Stimulated activated naive B cell treated with anti-CD40 and anti-IgM and Interleukin-4, amounts not matched to agents 10 μg/mL and 1 μg/mL and 100 μg/mL, for 72 hours (primary cell): ENCODE measurements around the gene IL12RB1.
"Not testable (repeated sequence)": the region's sequence is repeated elsewhere in the genome, so short reads cannot be mapped to it uniquely, and the experiment has no call there.

ENCODE experiments used
- ATAC-seq, 2 donors: fragments of 150-1000 bp; cut with Tn5 transposase; replicated peaks; 2 replicates each; pipeline ENCODE4 v1.10.0; 2021; ENCODE audit warnings: moderate library complexity in 1 of 2
- DNase-seq: peaks from one replicate; pipeline ENCODE4 v3.0.0; 2021
- H3K27ac Mint-ChIP-seq: one replicate; pipeline ENCODE4 v1.8.0; 2022; ENCODE audit warnings: mild to moderate bottlenecking, mixed read lengths
- H3K27me3 Mint-ChIP-seq, 2 donors: one replicate each; pipeline ENCODE4 v1.8.0; 2022; ENCODE audit warnings: mixed read lengths in 2 of 2
- H3K36me3 Mint-ChIP-seq, 2 donors: one replicate each; pipeline ENCODE4 v1.8.0; 2022; ENCODE audit warnings: mixed read lengths in 2 of 2, mild to moderate bottlenecking in 1 of 2
- H3K4me1 Mint-ChIP-seq, 2 donors: one replicate each; pipeline ENCODE4 v1.8.0; 2022; ENCODE audit warnings: mixed read lengths in 2 of 2, mild to moderate bottlenecking in 1 of 2
- H3K4me3 Mint-ChIP-seq, 2 donors: one replicate each; pipeline ENCODE4 v1.8.0; 2022; ENCODE audit warnings: mild to moderate bottlenecking in 2 of 2, mixed read lengths in 2 of 2, moderate library complexity in 1 of 2
- H3K9me3 Mint-ChIP-seq, 2 donors: one replicate each; pipeline ENCODE4 v1.8.0; 2022; ENCODE audit warnings: mixed read lengths in 2 of 2, mild to moderate bottlenecking in 1 of 2

IL12RB1 gene

GRCh38 chr19:18059297-18059696 is 27.4 kb downstream of the IL12RB1 start:
- no peak overlapping the region for H3K4me3 Mint-ChIP-seq
- peaks cover 12 to 27% of the 10 kb centered on the region in 2 donors for H3K4me1 Mint-ChIP-seq
- DNase-seq (no peak), ATAC-seq (no peak)
- no peak overlapping the region for H3K27ac Mint-ChIP-seq
- H3K27me3 Mint-ChIP-seq: no peaks in the 10 kb centered on the region
- H3K36me3 Mint-ChIP-seq: peaks cover 23 to 34% of the 10 kb centered on the region in 2 donors
- no peaks in the 10 kb centered on the region for H3K9me3 Mint-ChIP-seq

DNA sequence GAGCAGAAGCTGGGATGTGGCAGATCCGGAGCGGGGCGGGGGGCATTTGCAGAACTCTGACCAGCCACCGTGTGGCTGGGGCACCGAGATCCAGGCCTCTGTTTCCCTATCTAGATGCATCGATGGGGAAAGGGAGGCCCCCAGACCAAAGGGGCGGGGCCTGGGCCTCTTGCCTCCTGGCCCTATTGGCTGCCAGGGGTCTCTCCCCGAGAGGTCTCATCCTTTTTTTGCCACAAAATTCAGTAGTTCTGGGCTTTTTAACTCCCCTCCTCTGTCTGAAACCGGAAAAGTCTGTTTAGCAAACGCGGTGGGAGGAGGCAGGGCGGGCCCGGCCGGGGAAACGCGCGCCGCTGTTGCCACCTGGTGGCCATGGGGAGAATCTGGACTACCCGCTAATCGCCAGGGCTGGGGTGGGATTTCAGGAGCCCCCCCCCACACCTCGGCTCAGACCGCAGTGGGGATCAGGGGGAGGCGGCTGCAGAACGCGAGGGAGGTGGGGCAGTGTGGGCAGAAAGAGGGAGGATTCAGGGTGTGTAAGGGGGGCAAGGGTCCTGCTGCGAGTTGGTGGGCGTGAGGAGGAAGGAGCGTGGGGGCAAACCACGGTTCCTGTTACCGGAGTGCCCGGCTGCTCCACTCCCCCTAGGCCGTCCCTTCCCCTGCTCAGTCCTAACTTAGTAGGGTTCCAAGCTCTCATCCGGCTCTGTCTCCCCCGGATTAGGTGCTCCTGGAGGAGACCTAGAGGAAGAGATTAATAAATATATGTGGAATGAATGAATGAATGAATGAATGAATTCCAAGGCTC is 28.3 kb downstream of the IL12RB1 start:
- Mint-ChIP-seq H3K36me3 (peaks cover 18 to 30% of the 10 kb centered on the region in 2 donors), H3K9me3 (no peaks in the 10 kb centered on the region), H3K4me3 (peak overlapping the region; percentile 63 to 84), H3K4me1 (peaks cover 10 to 24% of the 10 kb centered on the region in 2 donors), H3K27me3 (no peaks in the 10 kb centered on the region), H3K27ac (peak overlapping the region; percentile 79)
- ATAC-seq (peak; percentile 88 to 91), DNase-seq (peak; percentile 71)

- Mint-ChIP-seq H3K4me3 (peak overlapping the region in 1 of 2 donors; percentile 84), H3K4me1 (peaks cover 10 to 20% of the 10 kb centered on the region in 2 donors), H3K27ac (peak overlapping the region; percentile 37)
Measured at GRCh38 chr19:18057557-18057956, 29.2 kb downstream of the IL12RB1 start.

DNA sequence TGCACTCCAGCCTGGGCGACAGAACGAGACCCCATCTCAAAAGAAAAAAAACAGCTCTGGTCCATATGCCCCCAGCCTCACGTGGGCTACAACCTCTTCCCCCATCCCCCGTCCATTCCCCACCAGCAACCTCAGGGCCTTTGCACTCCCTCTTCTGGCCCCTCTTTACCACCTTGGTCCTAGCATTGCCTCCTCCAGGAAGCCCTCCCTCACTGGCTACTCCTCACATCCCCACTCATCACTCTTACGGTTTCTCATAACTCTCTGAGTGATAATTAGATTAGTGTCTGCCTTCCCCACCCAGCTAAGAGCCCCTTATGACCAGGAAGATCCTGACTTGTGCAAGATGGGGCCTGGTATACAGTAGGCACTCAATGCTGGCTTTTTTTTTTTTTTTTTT is 30.8 kb downstream of the IL12RB1 start:
- no peak overlapping the region for H3K4me3 Mint-ChIP-seq

More at GRCh38 chr19:18057557-18057956, 29.2 kb downstream of the IL12RB1 start:
- ATAC-seq: no peak
- H3K9me3 Mint-ChIP-seq: no peaks in the 10 kb centered on the region
- H3K27me3 Mint-ChIP-seq: no peaks in the 10 kb centered on the region
- H3K36me3 Mint-ChIP-seq: peaks cover 15 to 26% of the 10 kb centered on the region in 2 donors
- DNase-seq: no peak

GRCh38 chr19:18053576-18054219 is 33.0 kb downstream of the IL12RB1 start:
- DNase-seq (no peak), ATAC-seq (no peak)
- H3K27ac Mint-ChIP-seq: no peak overlapping the region
- no peaks in the 10 kb centered on the region for H3K9me3 Mint-ChIP-seq
- H3K4me3 Mint-ChIP-seq: no peak overlapping the region
- H3K27me3 Mint-ChIP-seq: no peaks in the 10 kb centered on the region
- H3K36me3 Mint-ChIP-seq: peaks cover 3 to 4% of the 10 kb centered on the region in 2 donors
- peaks cover 20 to 27% of the 10 kb centered on the region in 2 donors for H3K4me1 Mint-ChIP-seq

More for the DNA sequence above, 30.8 kb downstream of the IL12RB1 start:
- Mint-ChIP-seq H3K27me3 (no peaks in the 10 kb centered on the region), H3K9me3 (no peaks in the 10 kb centered on the region), H3K36me3 (peaks cover 10 to 17% of the 10 kb centered on the region in 2 donors), H3K4me1 (peaks cover 12 to 19% of the 10 kb centered on the region in 2 donors), H3K27ac (peak overlapping the region; percentile 75)
- no peak for DNase-seq
- ATAC-seq: no peak

DNA sequence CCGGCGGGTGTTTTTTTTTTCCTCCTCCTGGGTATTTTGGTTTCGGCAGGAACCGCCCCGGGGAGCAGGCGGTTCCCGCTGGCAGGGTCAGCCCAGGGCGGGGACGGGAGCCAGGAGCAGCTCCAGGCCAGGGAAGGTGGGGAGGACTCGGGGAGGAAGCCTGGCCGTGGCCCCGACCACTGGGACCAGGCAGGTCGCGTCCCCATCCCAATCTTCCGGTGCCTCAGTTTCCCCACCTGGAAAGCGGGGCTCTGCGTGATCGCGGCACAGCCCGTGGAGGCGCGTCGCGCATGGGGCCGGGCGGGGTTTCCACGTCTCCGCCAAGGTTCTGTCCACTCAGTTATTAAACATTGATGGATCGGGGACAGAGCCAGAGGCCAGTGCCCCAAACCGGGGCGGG is 34.8 kb downstream of the IL12RB1 start:
- DNase-seq (no peak), ATAC-seq (no peak)
- Mint-ChIP-seq H3K27me3 (no peaks in the 10 kb centered on the region), H3K9me3 (no peaks in the 10 kb centered on the region), H3K4me1 (peaks cover 16 to 17% of the 10 kb centered on the region in 2 donors), H3K36me3 (no peaks in the 10 kb centered on the region), H3K4me3 (no peak overlapping the region), H3K27ac (no peak overlapping the region)

GRCh38 chr19:18049385-18049784 is 37.3 kb downstream of the IL12RB1 start:
- Mint-ChIP-seq H3K4me1 (peaks cover 31 to 42% of the 10 kb centered on the region in 2 donors), H3K36me3 (no peaks in the 10 kb centered on the region), H3K9me3 (no peaks in the 10 kb centered on the region), H3K27ac (peak overlapping the region; percentile 79), H3K27me3 (no peaks in the 10 kb centered on the region), H3K4me3 (no peak overlapping the region)
- ATAC-seq (no peak), DNase-seq (no peak)

DNA sequence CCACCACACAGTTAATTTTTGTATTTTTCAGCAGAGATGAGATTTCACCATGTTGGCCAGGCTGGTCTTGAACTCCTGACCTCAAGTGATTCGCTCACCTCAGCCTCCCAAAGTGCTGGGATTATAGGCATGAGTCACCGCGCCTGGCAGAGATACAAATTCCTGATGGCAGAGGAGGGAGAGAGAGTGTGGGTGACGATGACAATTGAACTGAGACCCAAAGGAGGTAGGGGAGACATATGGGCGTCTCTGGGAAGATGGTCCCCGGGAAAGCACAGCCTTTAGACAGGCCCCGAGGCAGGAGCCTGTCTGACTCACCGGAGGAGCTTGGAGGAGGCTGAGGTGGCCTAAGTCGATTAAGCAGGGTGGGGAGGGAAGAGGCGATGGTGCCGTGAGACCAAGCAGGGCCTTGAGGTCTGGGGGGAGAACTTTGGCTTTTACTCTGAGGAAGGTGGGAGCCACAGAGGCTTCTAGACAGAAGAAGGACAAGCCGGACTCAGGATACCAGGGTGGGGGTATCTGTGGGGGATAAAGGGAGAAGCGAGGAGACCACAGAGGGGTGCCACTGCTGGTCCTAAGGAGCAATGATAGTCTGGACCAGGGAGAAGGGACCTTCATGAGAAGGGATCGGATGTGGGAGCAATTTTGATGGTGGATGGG is 40.5 kb downstream of the IL12RB1 start:
- no peaks in the 10 kb centered on the region for H3K27me3 Mint-ChIP-seq
- H3K36me3 Mint-ChIP-seq: peaks cover 0 to under 1% of the 10 kb centered on the region in 2 donors
- no peak for DNase-seq
- H3K9me3 Mint-ChIP-seq: peaks cover 0 to under 1% of the 10 kb centered on the region in 2 donors
- peak overlapping the region; percentile 96 for H3K27ac Mint-ChIP-seq
- no peak overlapping the region for H3K4me3 Mint-ChIP-seq
- ATAC-seq: no peak
- H3K4me1 Mint-ChIP-seq: peaks cover 44 to 66% of the 10 kb centered on the region in 2 donors

DNA sequence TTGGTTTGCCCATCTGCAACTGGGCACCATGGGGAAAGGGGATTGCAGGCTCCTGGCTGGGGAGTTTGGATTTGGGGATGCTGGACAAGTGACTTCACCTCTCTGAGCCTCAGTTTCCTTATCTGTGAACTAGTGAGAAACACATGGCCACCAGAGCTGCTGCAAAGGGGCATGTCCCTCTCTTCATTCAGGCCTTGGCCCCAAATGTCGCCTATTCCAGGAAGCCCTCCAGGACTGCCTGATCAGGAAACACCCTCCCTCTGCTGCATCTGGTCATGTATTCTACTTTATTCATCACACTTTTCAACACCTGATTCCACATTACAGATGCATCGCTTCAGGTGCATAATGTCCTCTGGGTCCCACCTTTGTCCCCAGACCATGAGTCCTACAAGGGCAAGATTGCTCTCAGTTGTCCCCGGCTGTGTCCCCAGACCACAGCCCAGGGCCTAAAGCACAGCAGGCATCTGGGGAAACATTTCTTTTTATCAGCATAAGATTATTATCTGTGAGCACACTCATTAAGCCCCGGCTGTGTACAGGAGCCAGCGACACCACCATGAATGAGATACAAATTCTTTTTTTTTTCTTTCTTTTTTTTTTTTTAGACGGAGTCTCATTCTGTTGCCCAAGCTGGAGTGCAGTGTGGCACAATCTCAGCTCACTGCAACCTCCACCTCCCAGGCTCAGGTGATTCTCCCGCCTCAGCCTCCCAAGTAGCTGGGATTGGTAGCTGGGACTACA is 41.3 kb downstream of the IL12RB1 start:
- Mint-ChIP-seq H3K27me3 (no peaks in the 10 kb centered on the region), H3K27ac (peak overlapping the region; percentile 96), H3K4me3 (peak overlapping the region; percentile 62 to 76), H3K9me3 (peaks cover 0 to 5% of the 10 kb centered on the region in 2 donors), H3K36me3 (peaks cover 0 to 3% of the 10 kb centered on the region in 2 donors), H3K4me1 (peaks cover 40 to 66% of the 10 kb centered on the region in 2 donors)
- ATAC-seq: peak; percentile 3 to 8
- DNase-seq: no peak

DNA sequence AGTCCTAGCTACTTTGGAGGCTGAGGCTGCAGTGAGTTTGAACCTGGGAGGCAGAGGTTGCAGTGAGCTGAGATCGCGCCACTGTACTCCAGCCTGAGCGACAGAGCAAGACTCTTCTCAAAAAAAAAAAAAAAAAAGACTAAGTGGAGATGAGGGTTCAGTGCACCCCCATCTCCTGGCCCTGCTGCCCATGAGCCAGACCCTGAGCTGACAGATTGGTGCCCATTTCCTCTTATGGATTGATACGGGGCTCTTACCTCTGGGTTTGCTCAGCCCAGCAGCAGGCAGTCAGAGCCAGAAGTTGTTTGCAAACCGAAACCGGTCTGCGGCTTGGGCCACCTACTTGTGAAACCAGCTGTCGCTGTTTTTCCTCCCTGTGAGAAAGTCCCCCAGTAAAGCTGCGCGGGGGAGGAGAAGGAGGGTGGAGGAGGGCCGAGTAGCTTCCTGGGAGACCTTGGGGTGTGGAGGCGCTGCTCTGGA is 41.9 kb downstream of the IL12RB1 start:
- Mint-ChIP-seq H3K4me3 (peak overlapping the region; percentile 62 to 76), H3K36me3 (peaks cover 0 to 3% of the 10 kb centered on the region in 2 donors), H3K27ac (peak overlapping the region; percentile 96), H3K9me3 (peaks cover 0 to 5% of the 10 kb centered on the region in 2 donors), H3K4me1 (peaks cover 35 to 59% of the 10 kb centered on the region in 2 donors), H3K27me3 (no peaks in the 10 kb centered on the region)
- ATAC-seq (peak; percentile 97 to 98), DNase-seq (peak; percentile 93)

DNA sequence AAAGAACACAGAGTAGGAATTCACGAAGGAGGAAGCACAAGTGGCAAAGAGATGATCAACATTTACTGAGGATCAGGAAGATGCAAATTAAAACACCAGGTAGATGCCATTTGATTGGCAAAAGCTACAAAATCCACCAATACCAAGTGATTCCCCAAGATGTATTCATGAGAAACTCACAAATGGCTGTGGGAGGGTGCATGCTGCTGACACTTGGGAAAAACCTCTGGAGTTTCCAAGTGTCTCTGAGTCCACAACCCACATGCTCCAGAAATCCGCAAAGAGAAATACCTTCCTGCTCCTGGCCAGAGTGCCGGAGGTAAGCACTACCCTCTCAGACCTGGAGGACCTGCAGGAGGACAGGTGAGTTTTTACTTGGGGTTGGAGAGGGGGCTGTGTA is 43.1 kb downstream of the IL12RB1 start:
- H3K9me3 Mint-ChIP-seq: peaks cover 0 to 5% of the 10 kb centered on the region in 2 donors
- DNase-seq (no peak), ATAC-seq (no peak)
- H3K4me1 Mint-ChIP-seq: peaks cover 34 to 58% of the 10 kb centered on the region in 2 donors
- H3K27me3 Mint-ChIP-seq: no peaks in the 10 kb centered on the region
- H3K36me3 Mint-ChIP-seq: peaks cover 0 to 3% of the 10 kb centered on the region in 2 donors
- H3K27ac Mint-ChIP-seq: peak overlapping the region; percentile 80
- H3K4me3 Mint-ChIP-seq: peak overlapping the region in 1 of 2 donors; percentile 8

- Mint-ChIP-seq H3K4me1 (peaks cover 25 to 47% of the 10 kb centered on the region in 2 donors), H3K9me3 (peaks cover 0 to 5% of the 10 kb centered on the region in 2 donors), H3K4me3 (no peak overlapping the region), H3K36me3 (peaks cover 0 to 3% of the 10 kb centered on the region in 2 donors), H3K27ac (no peak overlapping the region), H3K27me3 (no peaks in the 10 kb centered on the region)
- ATAC-seq: no peak
- DNase-seq: no peak
Measured at GRCh38 chr19:18041054-18041453, 45.7 kb downstream of the IL12RB1 start.

- not testable (repeated sequence) for H3K4me3 Mint-ChIP-seq, H3K9me3 Mint-ChIP-seq, DNase-seq, H3K27me3 Mint-ChIP-seq, H3K27ac Mint-ChIP-seq, ATAC-seq, H3K36me3 Mint-ChIP-seq
- H3K4me1 Mint-ChIP-seq: peaks cover 12 to 24% of the 10 kb centered on the region in 2 donors
Measured at GRCh38 chr19:18032102-18032501, 54.6 kb downstream of the IL12RB1 start.
